HEK293T (cell line): Measurements from ENCODE around the gene RBM23.

Experiments
- CTCF ChIA-PET: fragments of 350-600 bp; formaldehyde crosslinking; extraction: SDS; loops from one replicate; lab custom pipeline; 2021; ENCODE audit warnings: antibody characterized with exemption, inconsistent platforms; lab: Yijun Ruan, JAX
- POLR2A ChIA-PET: fragments of 350-600 bp; formaldehyde crosslinking; extraction: SDS; loops from one replicate; lab custom pipeline; 2020; ENCODE audit warnings: antibody characterized with exemption, inconsistent platforms; lab: Yijun Ruan, JAX
- DNase-seq: peaks from one replicate; pipeline ENCODE4 v3.0.0; 2012; ENCODE audit warnings: mixed read lengths; ENCODE audit errors: extremely low spot score
- ARNT ChIP-seq: fragments of 450-650 bp; IDR thresholded peaks from 2 replicates; pipeline ENCODE4 v1.6.1; 2017; ENCODE audit warnings: mild to moderate bottlenecking
- BHLHE40 ChIP-seq: fragments of 450-650 bp; IDR thresholded peaks from 2 replicates; pipeline ENCODE4 v1.6.1; 2016; ENCODE audit warnings: mild to moderate bottlenecking, moderate library complexity, borderline replicate concordance
- CTBP1 ChIP-seq: fragments of 450-650 bp; IDR thresholded peaks from 2 replicates; pipeline ENCODE4 v1.6.1; 2016; ENCODE audit warnings: borderline replicate concordance
- ELF4 ChIP-seq: fragments of 450-650 bp; IDR thresholded peaks from 2 replicates; pipeline ENCODE4 v1.6.1; 2017; ENCODE audit warnings: antibody characterized with exemption
- FOXA1 ChIP-seq: fragments of 450-650 bp; IDR thresholded peaks from 2 replicates; pipeline ENCODE4 v1.6.1; 2016; ENCODE audit warnings: mild to moderate bottlenecking
- FOXK2 ChIP-seq: fragments of 450-650 bp; IDR thresholded peaks from 2 replicates; pipeline ENCODE4 v1.6.1; 2016; ENCODE audit warnings: mild to moderate bottlenecking
- FOXM1 ChIP-seq: fragments of 450-650 bp; IDR thresholded peaks from 2 replicates; pipeline ENCODE4 v1.6.1; 2017; ENCODE audit warnings: mild to moderate bottlenecking, borderline replicate concordance
- HDGF ChIP-seq: fragments of 450-650 bp; IDR thresholded peaks from 2 replicates; pipeline ENCODE4 v1.6.1; 2017; ENCODE audit warnings: antibody characterized with exemption, borderline replicate concordance
- L3MBTL2 ChIP-seq: fragments of 450-650 bp; conservative IDR thresholded peaks from 2 replicates; pipeline ENCODE4 v1.6.1; 2016; ENCODE audit warnings: mild to moderate bottlenecking
- LEF1 ChIP-seq: fragments of 450-650 bp; IDR thresholded peaks from 2 replicates; pipeline ENCODE4 v1.6.1; 2017; ENCODE audit warnings: mild to moderate bottlenecking, borderline replicate concordance
- NFRKB ChIP-seq: fragments of 450-650 bp; IDR thresholded peaks from 2 replicates; pipeline ENCODE4 v1.6.1; 2016; ENCODE audit warnings: mild to moderate bottlenecking, moderate library complexity
- SP1 ChIP-seq: fragments of 450-650 bp; IDR thresholded peaks from 2 replicates; pipeline ENCODE4 v1.6.1; 2017
- SUZ12 ChIP-seq: fragments of 450-650 bp; IDR thresholded peaks from 2 replicates; pipeline ENCODE4 v1.6.1; 2016; ENCODE audit warnings: mild to moderate bottlenecking
- TARDBP ChIP-seq: fragments of 450-650 bp; IDR thresholded peaks from 2 replicates; pipeline ENCODE4 v1.6.1; 2016
- ZNF384 ChIP-seq: fragments of 450-650 bp; IDR thresholded peaks from 2 replicates; pipeline ENCODE4 v1.6.1; 2016
- TF ChIP-seq, protein P1 (sequence below): fragments of 450-650 bp; IDR thresholded peaks from 2 replicates; pipeline ENCODE4 v1.6.1; 2016

Gene RBM23

DNA sequence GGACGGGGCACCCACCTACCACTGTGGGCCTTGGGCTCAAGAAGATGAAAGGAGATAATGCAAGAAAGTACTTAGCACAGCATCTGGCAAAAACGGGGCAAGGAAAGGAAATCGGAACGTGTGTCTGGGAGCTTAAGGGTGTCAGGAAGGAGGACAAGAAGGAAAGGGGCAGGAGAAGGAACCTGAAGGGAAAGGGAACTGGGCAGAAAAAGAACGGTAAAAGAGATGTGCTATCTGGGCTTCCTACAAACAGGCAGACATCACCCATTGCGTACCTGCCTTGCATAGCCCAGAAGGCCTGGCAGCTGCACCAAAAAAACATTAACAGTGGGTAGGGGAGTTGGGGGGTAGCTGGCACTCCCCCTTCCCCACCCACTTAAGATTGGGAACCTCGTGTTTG is 36.9 kb downstream of the RBM23 start:
- POLR2A ChIA-PET, result interaction anchor here (2.1 kb wide), 1 partner anchor 9 kb away, joined by 9 read pairs; no protein-coding TSS in a partner anchor
- DNase-seq, result no peak
- CTCF ChIA-PET, result interaction anchor here (0.6 to 3.3 kb wide), 3 partner anchors 9 to 311 kb away, joined by 6 to 30 read pairs (median 6); partner anchors contain the start of gene LRP10
- TF ChIP-seq SUZ12 (no peak), FOXM1 (no peak), FOXA1 (no peak), ZNF384 (no peak), ARNT (no peak), NFRKB (no peak), BHLHE40 (no peak), CTBP1 (no peak), FOXK2 (no peak), LEF1 (no peak), SP1 (no peak), ELF4 (no peak), HDGF (no peak), L3MBTL2 (no peak), TARDBP (no peak)
- TF ChIP-seq, protein P1, sequence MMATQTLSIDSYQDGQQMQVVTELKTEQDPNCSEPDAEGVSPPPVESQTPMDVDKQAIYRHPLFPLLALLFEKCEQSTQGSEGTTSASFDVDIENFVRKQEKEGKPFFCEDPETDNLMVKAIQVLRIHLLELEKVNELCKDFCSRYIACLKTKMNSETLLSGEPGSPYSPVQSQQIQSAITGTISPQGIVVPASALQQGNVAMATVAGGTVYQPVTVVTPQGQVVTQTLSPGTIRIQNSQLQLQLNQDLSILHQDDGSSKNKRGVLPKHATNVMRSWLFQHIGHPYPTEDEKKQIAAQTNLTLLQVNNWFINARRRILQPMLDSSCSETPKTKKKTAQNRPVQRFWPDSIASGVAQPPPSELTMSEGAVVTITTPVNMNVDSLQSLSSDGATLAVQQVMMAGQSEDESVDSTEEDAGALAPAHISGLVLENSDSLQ, result no peak

DNA sequence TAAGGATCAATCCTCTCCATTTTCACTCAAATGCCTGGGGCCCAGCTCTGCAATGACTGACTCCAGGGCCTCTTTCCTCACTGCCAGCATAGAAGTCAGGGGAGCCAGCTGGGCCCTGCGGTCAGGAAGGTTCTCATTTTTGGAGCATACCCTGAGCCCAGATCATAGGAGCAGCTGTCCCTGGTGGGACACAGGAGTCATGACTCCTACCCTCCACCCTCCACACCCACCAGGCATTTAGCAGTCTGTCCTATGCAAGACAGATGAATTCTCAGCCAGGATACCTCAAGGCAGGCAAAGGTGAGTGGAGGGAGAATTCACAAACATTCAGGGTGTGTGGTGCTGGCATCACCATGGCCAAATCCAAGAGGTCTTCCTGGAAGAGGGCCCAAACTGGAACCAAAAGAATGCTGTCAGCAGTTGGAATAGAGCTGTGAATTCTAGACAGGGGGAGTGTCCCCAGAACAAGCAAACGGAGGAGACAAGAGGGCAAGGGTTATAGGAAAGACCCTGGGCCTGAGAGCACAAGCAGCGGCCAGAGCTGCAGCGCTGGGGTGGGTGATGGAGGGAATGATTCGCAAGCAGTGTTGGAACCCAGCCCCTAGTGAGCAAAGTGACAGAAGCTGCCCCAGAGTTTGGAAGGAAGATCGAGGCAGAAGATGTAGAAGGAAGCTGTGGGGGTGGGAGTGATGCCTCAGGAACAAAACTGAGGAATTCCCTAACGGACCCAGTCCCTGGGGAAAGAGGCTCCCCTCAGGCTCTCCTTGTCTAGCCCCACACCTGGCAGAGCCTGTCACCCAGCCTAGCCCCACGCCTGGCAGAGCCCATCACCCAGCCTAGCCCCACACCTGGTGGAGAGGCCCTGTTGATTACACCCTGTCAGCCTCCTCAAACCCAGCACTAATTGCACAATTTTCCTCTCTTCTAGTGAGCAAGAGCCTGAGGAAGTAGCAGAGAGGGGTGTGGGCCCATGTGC is 40.4 kb downstream of the RBM23 start:
- POLR2A ChIA-PET, result interaction anchor here (0.6 to 1.2 kb wide), 3 partner anchors 8 to 1315 kb away, joined by 3 read pairs; partner anchors contain the start of gene RBM23
- DNase-seq, result no peak
- CTCF ChIA-PET, result interaction anchor here (0.7 kb wide), 1 partner anchor 123 kb away, joined by 3 read pairs; no protein-coding TSS in a partner anchor
- TF ChIP-seq HDGF (no peak), SUZ12 (no peak), FOXA1 (no peak), BHLHE40 (no peak), NFRKB (no peak), CTBP1 (no peak), FOXM1 (no peak), ELF4 (no peak), L3MBTL2 (no peak), SP1 (no peak), LEF1 (no peak), FOXK2 (no peak)

DNA sequence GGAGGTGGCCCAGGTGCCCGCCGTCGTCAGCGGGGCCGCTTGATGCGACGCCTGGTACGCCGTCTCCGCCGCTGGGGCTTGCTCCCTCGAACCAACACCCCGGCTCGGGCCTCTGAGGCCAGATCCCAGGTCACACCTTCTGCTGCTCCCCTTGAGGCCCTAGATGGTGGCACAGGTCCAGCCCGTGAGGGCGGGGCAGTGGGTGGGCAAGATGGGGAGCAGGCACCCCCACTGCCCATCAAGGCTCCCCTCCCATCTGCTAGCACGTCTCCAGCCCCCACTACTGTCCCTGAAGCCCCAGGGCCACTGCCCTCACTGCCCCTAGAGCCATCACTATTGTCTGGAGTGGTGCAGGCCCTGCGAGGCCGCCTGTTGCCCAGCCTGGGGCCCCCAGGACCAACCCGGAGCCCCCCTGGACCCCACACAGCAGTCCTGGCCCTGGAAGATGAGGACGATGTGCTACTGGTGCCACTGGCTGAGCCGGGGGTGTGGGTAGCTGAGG is 41.9 kb downstream of the RBM23 start:
- ChIA-PET CTCF (no interaction called here), POLR2A (interaction anchor here (1.2 kb wide), 1 partner anchor 9 kb away, joined by 3 read pairs; no protein-coding TSS in a partner anchor)
- DNase-seq, result no peak
- TF ChIP-seq SUZ12 (no peak), NFRKB (no peak), BHLHE40 (no peak), FOXK2 (no peak), CTBP1 (no peak), L3MBTL2 (no peak)

DNA sequence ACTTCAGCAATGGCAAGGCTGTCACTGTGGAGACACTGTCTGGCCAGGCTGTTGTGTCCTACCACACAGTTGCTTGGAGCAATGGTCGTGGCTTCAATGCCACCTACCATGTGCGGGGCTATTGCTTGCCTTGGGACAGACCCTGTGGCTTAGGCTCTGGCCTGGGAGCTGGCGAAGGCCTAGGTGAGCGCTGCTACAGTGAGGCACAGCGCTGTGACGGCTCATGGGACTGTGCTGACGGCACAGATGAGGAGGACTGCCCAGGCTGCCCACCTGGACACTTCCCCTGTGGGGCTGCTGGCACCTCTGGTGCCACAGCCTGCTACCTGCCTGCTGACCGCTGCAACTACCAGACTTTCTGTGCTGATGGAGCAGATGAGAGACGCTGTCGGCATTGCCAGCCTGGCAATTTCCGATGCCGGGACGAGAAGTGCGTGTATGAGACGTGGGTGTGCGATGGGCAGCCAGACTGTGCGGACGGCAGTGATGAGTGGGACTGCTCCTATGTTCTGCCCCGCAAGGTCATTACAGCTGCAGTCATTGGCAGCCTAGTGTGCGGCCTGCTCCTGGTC is 43.1 kb downstream of the RBM23 start:
- ChIA-PET POLR2A (interaction anchor here (1.2 kb wide), 1 partner anchor 9 kb away, joined by 3 read pairs; no protein-coding TSS in a partner anchor), CTCF (no interaction called here)
- DNase-seq, result no peak
- TF ChIP-seq TARDBP (no peak), NFRKB (no peak), ZNF384 (no peak), CTBP1 (no peak), ELF4 (no peak), FOXM1 (no peak), L3MBTL2 (no peak), SP1 (no peak), LEF1 (no peak)

DNA sequence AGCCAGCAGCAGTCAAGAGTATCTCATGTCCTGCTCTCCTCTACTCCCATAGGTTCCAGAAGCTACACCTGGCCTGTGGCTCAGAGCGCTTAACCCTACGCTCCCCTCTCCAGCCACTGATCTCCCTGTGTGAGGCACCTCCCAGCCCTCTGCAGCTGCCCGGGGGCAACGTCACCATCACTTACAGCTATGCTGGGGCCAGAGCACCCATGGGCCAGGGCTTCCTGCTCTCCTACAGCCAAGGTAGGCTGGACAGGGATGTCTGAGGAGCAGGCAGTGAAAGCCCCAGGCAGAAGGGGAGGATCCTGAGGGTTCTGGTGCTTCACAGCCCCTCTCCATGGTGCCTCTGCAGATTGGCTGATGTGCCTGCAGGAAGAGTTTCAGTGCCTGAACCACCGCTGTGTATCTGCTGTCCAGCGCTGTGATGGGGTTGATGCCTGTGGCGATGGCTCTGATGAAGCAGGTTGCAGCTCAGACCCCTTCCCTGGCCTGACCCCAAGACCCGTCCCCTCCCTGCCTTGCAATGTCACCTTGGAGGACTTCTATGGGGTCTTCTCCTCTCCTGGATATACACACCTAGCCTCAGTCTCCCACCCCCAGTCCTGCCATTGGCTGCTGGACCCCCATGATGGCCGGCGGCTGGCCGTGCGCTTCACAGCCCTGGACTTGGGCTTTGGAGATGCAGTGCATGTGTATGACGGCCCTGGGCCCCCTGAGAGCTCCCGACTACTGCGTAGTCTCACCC is 43.8 kb downstream of the RBM23 start:
- TF ChIP-seq HDGF (no peak), ARNT (no peak), BHLHE40 (no peak)
- TF ChIP-seq, protein P1, result no peak
- ChIA-PET POLR2A (interaction anchor here (1.2 kb wide), 1 partner anchor 9 kb away, joined by 3 read pairs; no protein-coding TSS in a partner anchor), CTCF (no interaction called here)
- no peak for DNase-seq
